ENCODE data around the gene PFKFB2.
A peak's percentile ranks its signal among the peaks of the same experiment; 100 is the strongest.

PFKFB2 gene

DNA sequence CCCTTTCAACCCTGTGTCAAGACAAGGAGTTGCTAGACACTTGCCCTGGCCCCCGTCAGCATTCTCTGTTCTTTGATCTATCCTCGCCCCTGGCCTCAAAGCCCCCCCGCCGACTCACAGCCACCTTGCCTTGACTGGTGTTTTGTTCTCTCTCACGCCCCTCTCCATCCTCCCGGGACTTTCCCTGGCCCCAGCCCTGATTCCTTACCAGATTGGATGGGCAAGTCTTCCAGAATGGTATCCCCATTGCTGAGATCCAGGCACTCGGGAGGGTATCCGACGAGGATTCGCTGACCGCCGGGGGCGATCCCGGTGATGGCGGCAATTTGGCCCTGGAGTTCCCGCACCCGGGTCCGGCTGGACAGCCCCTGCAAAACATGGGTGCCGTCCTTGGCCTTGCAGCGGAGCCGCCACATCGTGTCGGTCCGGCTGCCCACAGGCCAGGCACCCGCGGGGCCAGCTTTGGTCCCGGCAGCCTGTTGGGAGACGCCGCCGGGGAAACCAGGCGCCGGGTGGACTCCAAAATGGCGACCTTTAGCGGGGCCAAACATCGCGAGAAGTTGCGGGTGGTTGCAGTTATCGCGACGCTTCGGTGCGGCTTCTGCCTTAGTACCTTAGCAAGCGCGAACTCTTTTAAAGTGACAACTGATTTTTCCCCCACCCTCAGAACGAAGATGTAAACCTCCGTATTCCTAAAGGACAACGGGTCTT lies 2.4 kb upstream of the PFKFB2 start (continued):
- TF ChIP-seq, protein P1, sequence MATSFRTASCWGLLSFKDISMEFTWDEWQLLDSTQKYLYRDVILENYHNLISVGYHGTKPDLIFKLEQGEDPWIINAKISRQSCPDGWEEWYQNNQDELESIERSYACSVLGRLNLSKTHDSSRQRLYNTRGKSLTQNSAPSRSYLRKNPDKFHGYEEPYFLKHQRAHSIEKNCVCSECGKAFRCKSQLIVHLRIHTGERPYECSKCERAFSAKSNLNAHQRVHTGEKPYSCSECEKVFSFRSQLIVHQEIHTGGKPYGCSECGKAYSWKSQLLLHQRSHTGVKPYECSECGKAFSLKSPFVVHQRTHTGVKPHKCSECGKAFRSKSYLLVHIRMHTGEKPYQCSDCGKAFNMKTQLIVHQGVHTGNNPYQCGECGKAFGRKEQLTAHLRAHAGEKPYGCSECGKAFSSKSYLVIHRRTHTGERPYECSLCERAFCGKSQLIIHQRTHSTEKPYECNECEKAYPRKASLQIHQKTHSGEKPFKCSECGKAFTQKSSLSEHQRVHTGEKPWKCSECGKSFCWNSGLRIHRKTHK (tag by site-specific recombination; IDR thresholded peaks at IDR 0.05): no peak
- TF ChIP-seq, protein P2, sequence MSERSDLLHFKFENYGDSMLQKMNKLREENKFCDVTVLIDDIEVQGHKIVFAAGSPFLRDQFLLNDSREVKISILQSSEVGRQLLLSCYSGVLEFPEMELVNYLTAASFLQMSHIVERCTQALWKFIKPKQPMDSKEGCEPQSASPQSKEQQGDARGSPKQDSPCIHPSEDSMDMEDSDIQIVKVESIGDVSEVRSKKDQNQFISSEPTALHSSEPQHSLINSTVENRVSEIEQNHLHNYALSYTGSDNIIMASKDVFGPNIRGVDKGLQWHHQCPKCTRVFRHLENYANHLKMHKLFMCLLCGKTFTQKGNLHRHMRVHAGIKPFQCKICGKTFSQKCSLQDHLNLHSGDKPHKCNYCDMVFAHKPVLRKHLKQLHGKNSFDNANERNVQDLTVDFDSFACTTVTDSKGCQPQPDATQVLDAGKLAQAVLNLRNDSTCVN (tag by site-specific recombination; optimal IDR thresholded peaks at IDR 0.05): peak; percentile 44
- TF ChIP-seq ZNF354C (tag by site-specific recombination; IDR thresholded peaks at IDR 0.05; ENCODE audit: borderline replicate concordance, low read depth) (no peak), ZNF433 (tag by site-specific recombination; IDR thresholded peaks at IDR 0.05; ENCODE audit: low read depth) (no peak), ZNF785 (tag by site-specific recombination; IDR thresholded peaks at IDR 0.05) (no peak), SP3 (tag by site-specific recombination; IDR thresholded peaks at IDR 0.05) (peak; percentile 38; the same call in 1 of the 2 replicates), ZNF558 (tag by site-specific recombination; IDR thresholded peaks at IDR 0.05) (no peak), ZNF311 (tag by site-specific recombination; IDR thresholded peaks at IDR 0.05; ENCODE audit: borderline replicate concordance) (no peak), ZNF223 (tag by site-specific recombination; IDR thresholded peaks at IDR 0.05) (no peak), ZNF426 (tag by site-specific recombination; IDR thresholded peaks at IDR 0.05) (no peak), ZXDB (tag by site-specific recombination; IDR thresholded peaks at IDR 0.05) (no peak; the same call in none of the 2 replicates), ZNF555 (tag by site-specific recombination; conservative IDR thresholded peaks at IDR 0.05) (no peak), ZNF132 (tag by site-specific recombination; IDR thresholded peaks at IDR 0.05; ENCODE audit: borderline replicate concordance) (no peak), ZNF585B (tag by site-specific recombination; IDR thresholded peaks at IDR 0.05) (no peak), ZNF341 (tag by site-specific recombination; IDR thresholded peaks at IDR 0.05; ENCODE audit: low read depth) (peak; percentile 41; the same call in 1 of the 2 replicates), ZFP3 (tag by site-specific recombination; IDR thresholded peaks at IDR 0.05; ENCODE audit: low read depth) (no peak), ZNF664 (tag by site-specific recombination; IDR thresholded peaks at IDR 0.05) (no peak), ZEB2 (tag by site-specific recombination; IDR thresholded peaks at IDR 0.05) (peak; percentile 63), ZNF830 (tag by site-specific recombination; IDR thresholded peaks at IDR 0.05; ENCODE audit: low read depth) (no peak), SCRT2 (tag by site-specific recombination; IDR thresholded peaks at IDR 0.05) (peak; percentile 66; the same call in 1 of the 2 replicates), ZNF624 (tag by site-specific recombination; IDR thresholded peaks at IDR 0.05) (no peak), ZIC2 (tag by site-specific recombination; IDR thresholded peaks at IDR 0.05) (peak; percentile 52; the same call in 1 of the 2 replicates), ZNF302 (tag by site-specific recombination; IDR thresholded peaks at IDR 0.05; ENCODE audit: low read depth) (no peak)
- TF ChIP-seq, protein P3, sequence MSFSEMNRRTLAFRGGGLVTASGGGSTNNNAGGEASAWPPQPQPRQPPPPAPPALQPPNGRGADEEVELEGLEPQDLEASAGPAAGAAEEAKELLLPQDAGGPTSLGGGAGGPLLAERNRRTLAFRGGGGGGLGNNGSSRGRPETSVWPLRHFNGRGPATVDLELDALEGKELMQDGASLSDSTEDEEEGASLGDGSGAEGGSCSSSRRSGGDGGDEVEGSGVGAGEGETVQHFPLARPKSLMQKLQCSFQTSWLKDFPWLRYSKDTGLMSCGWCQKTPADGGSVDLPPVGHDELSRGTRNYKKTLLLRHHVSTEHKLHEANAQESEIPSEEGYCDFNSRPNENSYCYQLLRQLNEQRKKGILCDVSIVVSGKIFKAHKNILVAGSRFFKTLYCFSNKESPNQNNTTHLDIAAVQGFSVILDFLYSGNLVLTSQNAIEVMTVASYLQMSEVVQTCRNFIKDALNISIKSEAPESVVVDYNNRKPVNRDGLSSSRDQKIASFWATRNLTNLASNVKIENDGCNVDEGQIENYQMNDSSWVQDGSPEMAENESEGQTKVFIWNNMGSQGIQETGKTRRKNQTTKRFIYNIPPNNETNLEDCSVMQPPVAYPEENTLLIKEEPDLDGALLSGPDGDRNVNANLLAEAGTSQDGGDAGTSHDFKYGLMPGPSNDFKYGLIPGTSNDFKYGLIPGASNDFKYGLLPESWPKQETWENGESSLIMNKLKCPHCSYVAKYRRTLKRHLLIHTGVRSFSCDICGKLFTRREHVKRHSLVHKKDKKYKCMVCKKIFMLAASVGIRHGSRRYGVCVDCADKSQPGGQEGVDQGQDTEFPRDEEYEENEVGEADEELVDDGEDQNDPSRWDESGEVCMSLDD (tag by site-specific recombination; IDR thresholded peaks at IDR 0.05): no peak
- TF ChIP-seq, protein P4, sequence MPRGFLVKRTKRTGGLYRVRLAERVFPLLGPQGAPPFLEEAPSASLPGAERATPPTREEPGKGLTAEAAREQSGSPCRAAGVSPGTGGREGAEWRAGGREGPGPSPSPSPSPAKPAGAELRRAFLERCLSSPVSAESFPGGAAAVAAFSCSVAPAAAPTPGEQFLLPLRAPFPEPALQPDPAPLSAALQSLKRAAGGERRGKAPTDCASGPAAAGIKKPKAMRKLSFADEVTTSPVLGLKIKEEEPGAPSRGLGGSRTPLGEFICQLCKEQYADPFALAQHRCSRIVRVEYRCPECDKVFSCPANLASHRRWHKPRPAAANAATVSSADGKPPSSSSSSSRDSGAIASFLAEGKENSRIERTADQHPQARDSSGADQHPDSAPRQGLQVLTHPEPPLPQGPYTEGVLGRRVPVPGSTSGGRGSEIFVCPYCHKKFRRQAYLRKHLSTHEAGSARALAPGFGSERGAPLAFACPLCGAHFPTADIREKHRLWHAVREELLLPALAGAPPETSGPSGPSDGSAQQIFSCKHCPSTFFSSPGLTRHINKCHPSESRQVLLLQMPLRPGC (tag by site-specific recombination; IDR thresholded peaks at IDR 0.05): no peak
- TF ChIP-seq, protein P5, sequence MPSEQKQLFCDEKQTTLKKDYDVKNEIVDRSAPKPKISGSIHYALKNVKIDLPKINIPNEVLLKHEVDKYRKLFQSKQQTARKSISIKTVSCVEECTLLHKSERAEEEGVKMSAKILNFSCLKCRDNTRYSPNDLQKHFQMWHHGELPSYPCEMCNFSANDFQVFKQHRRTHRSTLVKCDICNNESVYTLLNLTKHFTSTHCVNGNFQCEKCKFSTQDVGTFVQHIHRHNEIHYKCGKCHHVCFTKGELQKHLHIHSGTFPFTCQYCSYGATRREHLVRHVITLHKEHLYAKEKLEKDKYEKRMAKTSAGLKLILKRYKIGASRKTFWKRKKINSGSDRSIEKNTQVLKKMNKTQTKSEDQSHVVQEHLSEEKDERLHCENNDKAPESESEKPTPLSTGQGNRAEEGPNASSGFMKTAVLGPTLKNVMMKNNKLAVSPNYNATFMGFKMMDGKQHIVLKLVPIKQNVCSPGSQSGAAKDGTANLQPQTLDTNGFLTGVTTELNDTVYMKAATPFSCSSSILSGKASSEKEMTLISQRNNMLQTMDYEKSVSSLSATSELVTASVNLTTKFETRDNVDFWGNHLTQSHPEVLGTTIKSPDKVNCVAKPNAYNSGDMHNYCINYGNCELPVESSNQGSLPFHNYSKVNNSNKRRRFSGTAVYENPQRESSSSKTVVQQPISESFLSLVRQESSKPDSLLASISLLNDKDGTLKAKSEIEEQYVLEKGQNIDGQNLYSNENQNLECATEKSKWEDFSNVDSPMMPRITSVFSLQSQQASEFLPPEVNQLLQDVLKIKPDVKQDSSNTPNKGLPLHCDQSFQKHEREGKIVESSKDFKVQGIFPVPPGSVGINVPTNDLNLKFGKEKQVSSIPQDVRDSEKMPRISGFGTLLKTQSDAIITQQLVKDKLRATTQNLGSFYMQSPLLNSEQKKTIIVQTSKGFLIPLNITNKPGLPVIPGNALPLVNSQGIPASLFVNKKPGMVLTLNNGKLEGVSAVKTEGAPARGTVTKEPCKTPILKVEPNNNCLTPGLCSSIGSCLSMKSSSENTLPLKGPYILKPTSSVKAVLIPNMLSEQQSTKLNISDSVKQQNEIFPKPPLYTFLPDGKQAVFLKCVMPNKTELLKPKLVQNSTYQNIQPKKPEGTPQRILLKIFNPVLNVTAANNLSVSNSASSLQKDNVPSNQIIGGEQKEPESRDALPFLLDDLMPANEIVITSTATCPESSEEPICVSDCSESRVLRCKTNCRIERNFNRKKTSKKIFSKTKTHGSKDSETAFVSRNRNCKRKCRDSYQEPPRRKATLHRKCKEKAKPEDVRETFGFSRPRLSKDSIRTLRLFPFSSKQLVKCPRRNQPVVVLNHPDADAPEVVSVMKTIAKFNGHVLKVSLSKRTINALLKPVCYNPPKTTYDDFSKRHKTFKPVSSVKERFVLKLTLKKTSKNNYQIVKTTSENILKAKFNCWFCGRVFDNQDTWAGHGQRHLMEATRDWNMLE (tag by site-specific recombination; conservative IDR thresholded peaks at IDR 0.05; ENCODE audit: low read depth): peak; percentile 60
- TF ChIP-seq, protein P6, sequence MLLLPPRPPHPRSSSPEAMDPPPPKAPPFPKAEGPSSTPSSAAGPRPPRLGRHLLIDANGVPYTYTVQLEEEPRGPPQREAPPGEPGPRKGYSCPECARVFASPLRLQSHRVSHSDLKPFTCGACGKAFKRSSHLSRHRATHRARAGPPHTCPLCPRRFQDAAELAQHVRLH (tag by site-specific recombination; IDR thresholded peaks at IDR 0.05): peak; percentile 43; the same call in 1 of the 2 replicates

All from HEK293 (cell line).